Smooth muscle cell (in vitro differentiated cells): ENCODE data around the gene AP1M1. TPM values are rescaled to one million over a fixed set of nuclear protein-coding genes. Genes with fewer than 3 reads are reported as not detected.

Experiments used
- DNase-seq: peaks from one replicate; lab custom pipeline; 2025; ENCODE audit not compliant: unreplicated experiment; lab: John Stamatoyannopoulos, UW
- H2AFZ ChIP-seq: fragments of 200-600 bp; sonication (generic); 2 replicates; pipeline ENCODE4 v1.6.0; 2016; ENCODE audit warnings: antibody characterized with exemption, low read depth, mild to moderate bottlenecking
- H3F3A ChIP-seq: fragments of 200-600 bp; sonication (generic); 2 replicates; pipeline ENCODE4 v1.6.0; 2017; ENCODE audit warnings: antibody characterized with exemption, low read depth
- H3K27ac ChIP-seq: fragments of 200-600 bp; sonication (generic); 2 replicates; pipeline ENCODE4 v1.5.1; 2016; ENCODE audit warnings: low read depth, mild to moderate bottlenecking
- H3K27me3 ChIP-seq: fragments of 200-600 bp; sonication (generic); 2 replicates; pipeline ENCODE4 v1.6.1; 2016; ENCODE audit warnings: low read depth, mild to moderate bottlenecking
- H3K36me3 ChIP-seq: fragments of 200-600 bp; sonication (generic); 2 replicates; pipeline ENCODE4 v1.5.1; 2016; ENCODE audit warnings: low read depth
- H3K4me1 ChIP-seq: fragments of 200-600 bp; sonication (generic); 2 replicates; pipeline ENCODE4 v1.5.1; 2016; ENCODE audit warnings: low read depth
- H3K4me2 ChIP-seq: fragments of 200-600 bp; sonication (generic); 2 replicates; pipeline ENCODE4 v1.6.0; 2016; ENCODE audit warnings: mild to moderate bottlenecking
- H3K4me3 ChIP-seq: fragments of 200-600 bp; sonication (generic); 2 replicates; pipeline ENCODE4 v1.5.1; 2016; ENCODE audit warnings: mild to moderate bottlenecking
- H3K79me2 ChIP-seq: fragments of 200-600 bp; sonication (generic); 2 replicates; pipeline ENCODE4 v1.6.0; 2016; ENCODE audit warnings: low read depth, mild to moderate bottlenecking
- H3K9ac ChIP-seq: fragments of 200-600 bp; sonication (generic); 2 replicates; pipeline ENCODE4 v1.6.0; 2016; ENCODE audit warnings: low read depth
- H3K9me3 ChIP-seq: fragments of 200-600 bp; sonication (generic); replicated peaks from 2 replicates; pipeline ENCODE4 v1.5.1; 2016; ENCODE audit warnings: low read depth
- H4K20me1 ChIP-seq: fragments of 200-600 bp; sonication (generic); 2 replicates; pipeline ENCODE4 v1.6.0; 2016; ENCODE audit warnings: low read depth
- CTCF ChIP-seq: fragments of 200-600 bp; sonication (generic); IDR thresholded peaks from 2 replicates; pipeline ENCODE4 v1.5.1; 2017; ENCODE audit warnings: borderline replicate concordance, mild to moderate bottlenecking, antibody characterized with exemption; ENCODE audit not compliant: insufficient read depth, poor library complexity, severe bottlenecking
- WGBS: methylation state at CpG from one replicate; pipeline ENCODE4 v1.1.7; 2016; ENCODE audit warnings: low lambda C conversion rate; 5-methylcytosine and 5-hydroxymethylcytosine counted together
- polyA plus RNA-seq: library from polyadenylated mRNA; unstranded; fragments of >200 nt; fragmentation: Nextera tagmentation; extraction: Ambion mirVana; gene quantifications from 2 replicates; pipeline ENCODE4 v1.2.1, GENCODE V29; 2016
- total RNA-seq: library from RNA; depleted of rRNA; stranded (reverse); fragments of >200 nt; gene quantifications from 2 replicates; pipeline ENCODE4 v1.2.3, GENCODE V29; 2014

AP1M1 gene
- total and polyA plus RNA-seq, 2 experiments from 2014 or later, result 70.6 to 119 TPM

- Histone ChIP-seq H3K4me2 (no peak overlapping the region), H2AFZ (no peak overlapping the region), H4K20me1 (no peaks in the 10 kb centered on the region), H3F3A (no peaks in the 10 kb centered on the region), H3K36me3 (no peaks in the 10 kb centered on the region), H3K4me3 (no peak overlapping the region), H3K27ac (no peak overlapping the region), H3K79me2 (no peaks in the 10 kb centered on the region), H3K4me1 (no peaks in the 10 kb centered on the region), H3K9ac (no peak overlapping the region), H3K27me3 (no peaks in the 10 kb centered on the region), H3K9me3 (no peaks in the 10 kb centered on the region)
- no peak for TF ChIP-seq CTCF
- WGBS, result 83% methylated on average over 12 of the region's 19 CpGs
- no peak for DNase-seq
Measured at GRCh38 chr19:16233836-16234551, 36.3 kb downstream of the AP1M1 start.

- no peak overlapping the region for H2AFZ ChIP-seq
- no peak overlapping the region for H3K4me3 ChIP-seq
- no peaks in the 10 kb centered on the region for H4K20me1 ChIP-seq
- no peak overlapping the region for H3K27ac ChIP-seq
- H3K9ac ChIP-seq, result no peak overlapping the region
- no peak for DNase-seq
- 97% methylated on average over 41 of the region's 41 CpGs for WGBS
- H3K79me2 ChIP-seq, result no peaks in the 10 kb centered on the region
- H3F3A ChIP-seq, result no peaks in the 10 kb centered on the region
- H3K27me3 ChIP-seq, result no peaks in the 10 kb centered on the region
- no peak overlapping the region for H3K4me2 ChIP-seq
- no peaks in the 10 kb centered on the region for H3K36me3 ChIP-seq
- H3K9me3 ChIP-seq, result no peaks in the 10 kb centered on the region
- TF ChIP-seq CTCF, result no peak
- no peaks in the 10 kb centered on the region for H3K4me1 ChIP-seq
Measured at GRCh38 chr19:16234552-16235445, 37.1 kb downstream of the AP1M1 start.

- Histone ChIP-seq H3K4me3 (no peak overlapping the region), H4K20me1 (no peaks in the 10 kb centered on the region), H3K4me2 (no peak overlapping the region), H3F3A (no peaks in the 10 kb centered on the region), H3K27me3 (no peaks in the 10 kb centered on the region), H2AFZ (no peak overlapping the region), H3K79me2 (no peaks in the 10 kb centered on the region), H3K36me3 (no peaks in the 10 kb centered on the region), H3K27ac (no peak overlapping the region), H3K9ac (no peak overlapping the region), H3K9me3 (no peaks in the 10 kb centered on the region), H3K4me1 (no peaks in the 10 kb centered on the region)
- TF ChIP-seq CTCF, result no peak
- DNase-seq, result no peak
- 93% methylated on average over 21 of the region's 21 CpGs for WGBS
Measured at GRCh38 chr19:16235811-16236652, 38.3 kb downstream of the AP1M1 start.
